HEK293 (cell line): Measurements from ENCODE around the gene EHMT1.
A peak's percentile ranks its signal among the peaks of the same experiment; 100 is the strongest.

ENCODE experiments used
- HOXA7 ChIP-seq: sonication (generic); formaldehyde crosslinking; IDR thresholded peaks from 2 replicates; pipeline ENCODE4 v1.8.1; 2022; ENCODE audit warnings: missing genetic modification reagents, borderline replicate concordance
- ZBTB8A ChIP-seq: fragments of 450-650 bp; formaldehyde crosslinking; IDR thresholded peaks from 2 replicates; pipeline ENCODE4 v1.5.1; 2016; ENCODE audit warnings: missing biosample characterization, missing genetic modification characterization
- ZNF155 ChIP-seq: fragments of 450-650 bp; formaldehyde crosslinking; IDR thresholded peaks from 2 replicates; pipeline ENCODE4 v1.5.1; 2016; ENCODE audit warnings: missing biosample characterization, missing genetic modification characterization
- ZNF510 ChIP-seq: fragments of 450-650 bp; formaldehyde crosslinking; IDR thresholded peaks from 2 replicates; pipeline ENCODE4 v1.5.1; 2018; ENCODE audit warnings: mild to moderate bottlenecking, missing genetic modification characterization, missing biosample characterization; ENCODE audit not compliant: insufficient replicate concordance
- TF ChIP-seq, protein P1 (sequence below): fragments of 450-650 bp; formaldehyde crosslinking; IDR thresholded peaks from 2 replicates; pipeline ENCODE4 v1.5.1; 2016; ENCODE audit warnings: missing biosample characterization, missing genetic modification characterization

DNA sequence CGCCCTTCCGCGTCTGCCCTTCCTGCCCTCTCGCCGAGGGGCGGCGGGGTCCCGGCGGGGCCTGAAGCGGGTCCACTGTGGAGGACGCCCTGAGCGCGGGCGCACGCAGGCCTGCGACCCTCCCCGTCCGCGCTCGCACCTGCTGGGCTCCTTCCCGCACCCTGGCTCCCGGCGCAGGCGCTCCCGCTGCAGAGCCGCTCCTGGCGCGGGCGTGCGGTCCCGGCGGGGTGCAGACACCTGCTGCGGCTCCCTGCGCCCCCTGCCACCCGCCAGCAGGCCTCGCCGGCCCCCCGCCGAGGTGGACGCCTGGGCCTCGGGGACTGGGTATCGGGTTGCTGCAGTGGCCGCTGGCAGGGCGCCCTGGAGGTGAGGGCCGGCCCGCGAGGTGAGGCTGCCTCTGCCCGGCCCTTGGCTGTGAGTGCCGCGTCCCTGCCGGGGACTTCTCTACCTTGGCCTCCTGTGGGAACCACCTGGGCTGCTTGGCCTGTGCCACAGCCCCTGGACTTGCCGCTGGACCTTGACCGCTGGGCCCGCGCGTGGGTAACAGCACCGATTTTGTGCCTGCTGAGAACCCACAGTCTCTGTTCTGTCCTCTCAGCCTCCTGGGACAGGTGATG is 12.7 kb upstream of the EHMT1 start:
- TF ChIP-seq ZNF155 (tag by site-specific recombination) (no peak), ZNF510 (tag by site-specific recombination) (no peak), ZBTB8A (tag by site-specific recombination) (peak; percentile 39; the same call in 1 of the 2 replicates), HOXA7 (CRISPR knock-in tag) (no peak)
- TF ChIP-seq, protein P1, sequence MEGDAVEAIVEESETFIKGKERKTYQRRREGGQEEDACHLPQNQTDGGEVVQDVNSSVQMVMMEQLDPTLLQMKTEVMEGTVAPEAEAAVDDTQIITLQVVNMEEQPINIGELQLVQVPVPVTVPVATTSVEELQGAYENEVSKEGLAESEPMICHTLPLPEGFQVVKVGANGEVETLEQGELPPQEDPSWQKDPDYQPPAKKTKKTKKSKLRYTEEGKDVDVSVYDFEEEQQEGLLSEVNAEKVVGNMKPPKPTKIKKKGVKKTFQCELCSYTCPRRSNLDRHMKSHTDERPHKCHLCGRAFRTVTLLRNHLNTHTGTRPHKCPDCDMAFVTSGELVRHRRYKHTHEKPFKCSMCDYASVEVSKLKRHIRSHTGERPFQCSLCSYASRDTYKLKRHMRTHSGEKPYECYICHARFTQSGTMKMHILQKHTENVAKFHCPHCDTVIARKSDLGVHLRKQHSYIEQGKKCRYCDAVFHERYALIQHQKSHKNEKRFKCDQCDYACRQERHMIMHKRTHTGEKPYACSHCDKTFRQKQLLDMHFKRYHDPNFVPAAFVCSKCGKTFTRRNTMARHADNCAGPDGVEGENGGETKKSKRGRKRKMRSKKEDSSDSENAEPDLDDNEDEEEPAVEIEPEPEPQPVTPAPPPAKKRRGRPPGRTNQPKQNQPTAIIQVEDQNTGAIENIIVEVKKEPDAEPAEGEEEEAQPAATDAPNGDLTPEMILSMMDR (tag by site-specific recombination) = no peak
